Measurements from ENCODE around the gene EIF4B.

- TF ChIP-seq CTCF (IDR thresholded peaks at IDR 0.05; ENCODE audit: low read length): no peak
- no peak for TF ChIP-seq EZH2 (IDR thresholded peaks at IDR 0.05; ENCODE audit: borderline replicate concordance, low read length)
Measured at GRCh38 chr12:53010955-53011354, 4.7 kb downstream of the EIF4B start.
